Natural killer cell (primary cell): Measurements from ENCODE around the gene METTL24. TPM values are rescaled to one million over a fixed set of nuclear protein-coding genes. Genes with fewer than 3 reads are reported as not detected.
"Not testable (repeated sequence)": the region's sequence is repeated elsewhere in the genome, so short reads cannot be mapped to it uniquely, and the experiment has no call there.

ENCODE experiments used
- ATAC-seq, 3 donors: fragments of 150-1000 bp in 2 of 3; fragments of 200-7000 bp in 1 of 3; cut with Tn5 transposase; 1 replicate in 1 of 3; 2 replicates in 2 of 3; pipeline ENCODE4 v1.10.0; 2021; ENCODE audit warnings: mild to moderate bottlenecking in 2 of 3, moderate library complexity in 2 of 3
- DNase-seq, 2 donors: peaks; one replicate each; pipeline versions ENCODE4 v3.0.0 to v3.0.0-alpha.2; 2013 to 2021; ENCODE audit warnings: mixed read lengths in 1 of 2
- H3K27ac ChIP-seq: one replicate; pipeline ENCODE4 v1.5.1; 2013; ENCODE audit warnings: mild to moderate bottlenecking, low read length
- H3K27me3 ChIP-seq: one replicate; pipeline ENCODE4 v1.6.1; 2013; ENCODE audit warnings: low read length; ENCODE audit not compliant: control insufficient read depth, insufficient read depth
- H3K36me3 ChIP-seq: one replicate; pipeline ENCODE4 v1.6.1; 2013; ENCODE audit warnings: low read length; ENCODE audit not compliant: control insufficient read depth, insufficient read depth
- H3K4me1 ChIP-seq: one replicate; pipeline ENCODE4 v1.6.1; 2013; ENCODE audit warnings: low read length; ENCODE audit not compliant: control insufficient read depth, insufficient read depth
- H3K4me3 ChIP-seq: one replicate; pipeline ENCODE4 v1.5.1; 2013; ENCODE audit warnings: low read length
- H3K9me3 ChIP-seq: one replicate; pipeline ENCODE4 v1.6.1; 2013; ENCODE audit warnings: low read length; ENCODE audit not compliant: control insufficient read depth, insufficient read depth
- H3K27ac Mint-ChIP-seq, 2 donors: one replicate each; pipeline ENCODE4 v1.8.0; 2022; ENCODE audit warnings: mild to moderate bottlenecking in 2 of 2, mixed read lengths in 2 of 2, moderate library complexity in 1 of 2
- H3K27me3 Mint-ChIP-seq, 2 donors: one replicate each; pipeline ENCODE4 v1.8.0; 2022; ENCODE audit warnings: low read depth in 2 of 2, mixed read lengths in 2 of 2
- H3K36me3 Mint-ChIP-seq: one replicate; pipeline ENCODE4 v1.8.0; 2022; ENCODE audit warnings: mixed read lengths
- H3K4me1 Mint-ChIP-seq, 2 donors: one replicate each; pipeline ENCODE4 v1.8.0; 2022; ENCODE audit warnings: mixed read lengths in 2 of 2
- H3K4me3 Mint-ChIP-seq: one replicate; pipeline ENCODE4 v1.8.0; 2022; ENCODE audit warnings: mild to moderate bottlenecking, moderate library complexity, mixed read lengths
- H3K9me3 Mint-ChIP-seq, 2 donors: one replicate each; pipeline ENCODE4 v1.8.0; 2022; ENCODE audit warnings: mixed read lengths in 2 of 2
- WGBS: methylation state at CpG from one replicate; pipeline ENCODE4 v1.1.7; 2013; ENCODE audit warnings: missing lambda C conversion rate; ENCODE audit not compliant: insufficient coverage; 5-methylcytosine and 5-hydroxymethylcytosine counted together
- intact Hi-C: fragments of 100-400 bp; cut with micrococcal nuclease; formaldehyde crosslinking; loops from one replicate; pipeline ENCODE4 v1.14.2; 2022
- total RNA-seq, 4 donors: library from RNA; stranded (reverse); fragments of 120-200 nt in 1 of 4; gene quantifications; one replicate each; pipeline versions ENCODE4 v1.2.3 to v1.2.4, GENCODE V29; 2013 to 2022
- TF ChIP-seq, protein P1 (sequence below): fragments of 200-600 bp; IDR thresholded peaks from one replicate; pipeline ENCODE4 v1.8.0; 2022; ENCODE audit warnings: antibody characterized with exemption

METTL24 gene
- total RNA-seq, 3 donors from 2014 or later (not counting 1 experiment from before 2014, with no cell fraction given): 0.24 to 1.00 TPM; not detected in 1

DNA sequence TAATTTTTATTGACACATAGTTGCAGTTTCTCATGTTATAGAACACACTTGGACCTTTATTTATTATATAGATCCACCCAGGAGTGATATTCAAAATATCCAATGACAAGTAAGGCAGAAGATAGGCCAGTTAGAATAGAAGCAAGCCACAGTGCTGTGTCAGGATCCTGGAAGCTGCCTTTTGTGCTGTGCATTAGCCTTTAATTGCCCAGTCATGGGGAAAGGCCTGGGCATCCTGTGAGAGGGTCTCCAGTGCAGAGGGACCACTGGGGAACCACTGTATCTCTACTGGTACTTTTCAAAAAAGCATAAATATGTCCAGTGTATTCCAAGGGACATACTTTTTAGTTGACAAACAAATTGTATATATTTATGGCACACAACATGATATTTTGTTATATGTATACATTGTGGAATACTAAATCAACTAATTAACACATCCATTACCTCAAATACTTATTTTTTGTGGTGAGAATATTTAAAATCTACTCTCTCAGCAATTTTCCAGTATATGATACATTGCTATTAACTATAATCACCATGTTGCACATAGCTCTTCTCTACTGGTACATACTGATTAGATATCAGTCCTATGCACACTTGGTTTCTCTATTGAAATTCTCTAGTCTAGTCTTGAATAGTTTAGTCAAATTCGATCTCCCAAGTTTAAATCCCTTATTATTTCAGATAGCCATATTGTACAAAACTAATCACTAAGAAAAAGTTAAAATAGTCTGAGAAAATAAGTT is 118.4 kb downstream of the METTL24 start:
- no peak overlapping the region for H3K4me3 Mint-ChIP-seq
- no peak overlapping the region for H3K27ac ChIP-seq
- H3K27me3 ChIP-seq: no peaks in the 10 kb centered on the region
- no CpG with 5 or more reads among the region's 1 CpG for WGBS
- peaks cover 0 to 5% of the 10 kb centered on the region in 2 donors for H3K4me1 Mint-ChIP-seq
- DNase-seq: no peak
- H3K9me3 ChIP-seq: no peaks in the 10 kb centered on the region
- H3K36me3 Mint-ChIP-seq: no peaks in the 10 kb centered on the region
- no peak for ATAC-seq
- H3K27ac Mint-ChIP-seq: no peak overlapping the region
- intact Hi-C loops: no loop called here
- H3K4me1 ChIP-seq: no peaks in the 10 kb centered on the region
- H3K4me3 ChIP-seq: no peak overlapping the region
- H3K9me3 Mint-ChIP-seq: no peaks in the 10 kb centered on the region
- TF ChIP-seq, protein P1, sequence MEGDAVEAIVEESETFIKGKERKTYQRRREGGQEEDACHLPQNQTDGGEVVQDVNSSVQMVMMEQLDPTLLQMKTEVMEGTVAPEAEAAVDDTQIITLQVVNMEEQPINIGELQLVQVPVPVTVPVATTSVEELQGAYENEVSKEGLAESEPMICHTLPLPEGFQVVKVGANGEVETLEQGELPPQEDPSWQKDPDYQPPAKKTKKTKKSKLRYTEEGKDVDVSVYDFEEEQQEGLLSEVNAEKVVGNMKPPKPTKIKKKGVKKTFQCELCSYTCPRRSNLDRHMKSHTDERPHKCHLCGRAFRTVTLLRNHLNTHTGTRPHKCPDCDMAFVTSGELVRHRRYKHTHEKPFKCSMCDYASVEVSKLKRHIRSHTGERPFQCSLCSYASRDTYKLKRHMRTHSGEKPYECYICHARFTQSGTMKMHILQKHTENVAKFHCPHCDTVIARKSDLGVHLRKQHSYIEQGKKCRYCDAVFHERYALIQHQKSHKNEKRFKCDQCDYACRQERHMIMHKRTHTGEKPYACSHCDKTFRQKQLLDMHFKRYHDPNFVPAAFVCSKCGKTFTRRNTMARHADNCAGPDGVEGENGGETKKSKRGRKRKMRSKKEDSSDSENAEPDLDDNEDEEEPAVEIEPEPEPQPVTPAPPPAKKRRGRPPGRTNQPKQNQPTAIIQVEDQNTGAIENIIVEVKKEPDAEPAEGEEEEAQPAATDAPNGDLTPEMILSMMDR: no peak
- no peaks in the 10 kb centered on the region for H3K27me3 Mint-ChIP-seq
- peaks cover 2% of the 10 kb centered on the region for H3K36me3 ChIP-seq

DNA sequence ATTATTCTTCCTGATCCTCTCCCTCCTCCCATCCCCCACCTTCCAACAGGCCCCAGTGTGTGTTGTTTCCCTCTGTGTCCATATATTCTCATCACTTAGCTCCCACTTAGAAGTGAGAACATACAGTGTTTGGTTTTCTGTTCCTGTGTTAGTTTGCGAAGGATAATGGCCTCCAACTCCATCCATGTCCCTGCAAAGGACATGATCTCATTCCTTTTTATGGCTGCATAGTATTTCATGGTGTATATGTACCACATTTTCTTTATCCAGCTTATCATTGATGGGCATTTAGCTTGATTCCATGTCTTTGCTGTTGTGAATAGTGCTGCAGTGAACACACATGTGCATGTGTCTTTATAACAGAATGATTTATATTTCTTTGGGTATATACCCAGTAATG is 122.1 kb downstream of the METTL24 start:
- H3K27ac Mint-ChIP-seq, H3K4me3 ChIP-seq, H3K27me3 ChIP-seq, intact Hi-C loops, H3K27me3 Mint-ChIP-seq, H3K36me3 Mint-ChIP-seq, H3K4me3 Mint-ChIP-seq, DNase-seq, H3K4me1 ChIP-seq, H3K9me3 Mint-ChIP-seq, ATAC-seq, H3K36me3 ChIP-seq, H3K27ac ChIP-seq, H3K9me3 ChIP-seq: not testable (repeated sequence)
- H3K4me1 Mint-ChIP-seq: peaks cover 7 to 14% of the 10 kb centered on the region in 2 donors
- WGBS: no CpG with 5 or more reads among the region's 1 CpG

DNA sequence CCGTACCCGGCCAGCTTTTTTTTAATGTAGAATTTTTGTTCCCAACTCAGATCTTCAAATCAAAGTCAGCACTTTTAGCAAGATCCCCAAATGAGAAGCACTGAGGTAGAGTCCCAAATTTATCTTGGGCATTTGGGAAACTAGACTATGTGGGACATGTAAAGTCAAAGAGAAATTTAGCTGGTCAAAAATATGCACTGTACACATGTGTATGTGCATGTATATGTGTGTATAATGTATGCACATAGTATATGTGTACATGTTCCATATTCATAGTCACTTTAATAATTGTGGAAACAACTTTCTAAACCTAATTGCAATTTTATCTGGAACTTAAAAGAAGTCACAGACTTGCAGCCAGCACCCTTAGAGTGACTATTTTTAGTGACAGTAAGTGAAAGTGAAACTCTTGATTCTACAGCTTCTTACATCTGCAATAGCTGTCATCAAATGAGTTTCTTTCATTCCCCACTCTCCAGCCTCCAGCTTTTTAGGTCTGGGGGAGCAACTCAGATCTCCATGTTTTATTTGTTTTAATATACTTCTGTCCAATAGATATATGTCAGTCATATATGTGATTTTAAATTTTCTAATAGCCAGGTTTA is 124.3 kb downstream of the METTL24 start:
- Mint-ChIP-seq H3K4me1 (peaks cover 7 to 14% of the 10 kb centered on the region in 2 donors), H3K9me3 (no peaks in the 10 kb centered on the region), H3K27ac (peak overlapping the region in 1 of 2 donors; percentile 68), H3K27me3 (no peaks in the 10 kb centered on the region), H3K4me3 (no peak overlapping the region), H3K36me3 (no peaks in the 10 kb centered on the region)
- Histone ChIP-seq H3K27me3 (no peaks in the 10 kb centered on the region), H3K9me3 (no peaks in the 10 kb centered on the region), H3K4me3 (no peak overlapping the region), H3K36me3 (peaks cover 11% of the 10 kb centered on the region), H3K4me1 (no peaks in the 10 kb centered on the region), H3K27ac (peak overlapping the region; percentile 4)
- peak in 1 of 2 donors; percentile 27 for DNase-seq
- WGBS: 94% methylated on average over 2 of the region's 2 CpGs
- peak; percentile 77 to 82 (median 80) for ATAC-seq
- intact Hi-C loops: no loop called here
- TF ChIP-seq, protein P1: no peak

DNA sequence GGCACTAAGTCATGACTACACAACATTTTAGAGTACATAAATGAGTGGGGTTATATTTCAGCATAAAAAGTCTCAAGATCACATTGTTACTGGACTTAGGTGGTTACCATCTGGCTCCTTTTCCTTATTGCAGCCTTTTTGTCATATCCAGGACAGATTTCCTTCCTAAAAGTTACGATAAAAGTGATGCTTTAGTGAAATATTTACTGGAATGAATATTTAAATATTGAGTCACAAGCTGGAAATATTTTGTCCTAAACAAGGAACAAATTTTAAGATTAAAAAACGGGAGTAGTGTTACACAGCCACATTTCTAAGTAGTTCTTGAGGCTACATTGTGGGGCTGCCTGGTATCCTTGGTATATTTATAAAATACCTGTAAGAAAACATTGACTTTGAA is 125.7 kb downstream of the METTL24 start:
- no peaks in the 10 kb centered on the region for H3K27me3 ChIP-seq
- H3K4me1 ChIP-seq: no peaks in the 10 kb centered on the region
- no peak overlapping the region for H3K4me3 ChIP-seq
- Mint-ChIP-seq H3K27me3 (no peaks in the 10 kb centered on the region), H3K36me3 (no peaks in the 10 kb centered on the region), H3K9me3 (no peaks in the 10 kb centered on the region), H3K4me1 (peaks cover 7 to 14% of the 10 kb centered on the region in 2 donors), H3K4me3 (no peak overlapping the region), H3K27ac (peak overlapping the region; percentile 72 to 75)
- intact Hi-C loops: no loop called here
- peaks cover 17% of the 10 kb centered on the region for H3K36me3 ChIP-seq
- WGBS: 100% methylated on average over 1 of the region's 2 CpGs
- H3K9me3 ChIP-seq: no peaks in the 10 kb centered on the region
- DNase-seq (no peak), ATAC-seq (no peak)
- TF ChIP-seq, protein P1: no peak
- no peak overlapping the region for H3K27ac ChIP-seq
